Effector memory CD8-positive, alpha-beta T cell (primary cell): ENCODE measurements around the gene PPM1L.
"Not testable (repeated sequence)": the region's sequence is repeated elsewhere in the genome, so short reads cannot be mapped to it uniquely, and the experiment has no call there.

Experiments used
- ATAC-seq: fragments of 150-1000 bp; cut with Tn5 transposase; replicated peaks from 2 replicates; pipeline ENCODE4 v1.10.0; 2021; ENCODE audit warnings: mild to moderate bottlenecking, moderate library complexity
- DNase-seq, 3 experiments: peaks; one replicate each; pipeline ENCODE4 v3.0.0; 2021
- H3K27ac Mint-ChIP-seq, 2 donors: one replicate each; pipeline ENCODE4 v1.8.0; 2022; ENCODE audit warnings: mild to moderate bottlenecking in 2 of 2, mixed read lengths in 2 of 2, moderate library complexity in 2 of 2
- H3K27me3 Mint-ChIP-seq, 2 donors: one replicate each; pipeline ENCODE4 v1.8.0; 2022; ENCODE audit warnings: mixed read lengths in 2 of 2
- H3K36me3 Mint-ChIP-seq: one replicate; pipeline ENCODE4 v1.8.0; 2022; ENCODE audit warnings: mild to moderate bottlenecking, moderate library complexity, mixed read lengths; ENCODE audit not compliant: insufficient read depth
- H3K4me1 Mint-ChIP-seq, 2 donors: one replicate each; pipeline ENCODE4 v1.8.0; 2022; ENCODE audit warnings: low read depth in 2 of 2, mixed read lengths in 2 of 2
- H3K4me3 Mint-ChIP-seq, 2 donors: one replicate each; pipeline ENCODE4 v1.8.0; 2022; ENCODE audit warnings: mild to moderate bottlenecking in 2 of 2, mixed read lengths in 2 of 2, moderate library complexity in 2 of 2
- H3K9me3 Mint-ChIP-seq, 2 donors: one replicate each; pipeline ENCODE4 v1.8.0; 2022; ENCODE audit warnings: mixed read lengths in 2 of 2
- total RNA-seq, 9 experiments: gene quantifications; one replicate each; lab custom pipeline; 2026; lab: John Stamatoyannopoulos, UW

Gene PPM1L
- total RNA-seq, result 3.7 to 22.2 (median 14.4) reads per million in 9 experiments

GRCh38 chr3:160755776-160756304 lies at the start of gene PPM1L:
Gene PPM1L (plus strand): TSS chr3:160756231.
- ATAC-seq (peak; percentile 49), DNase-seq (peak; percentile 47 to 59 (median 53))
- H3K9me3 Mint-ChIP-seq, result no peaks in the 10 kb centered on the region
- no peaks in the 10 kb centered on the region for H3K27me3 Mint-ChIP-seq
- H3K4me1 Mint-ChIP-seq, result peaks cover 29 to 38% of the 10 kb centered on the region in 2 donors
- H3K4me3 Mint-ChIP-seq, result peak within 1 kb of the TSS; percentile 92 to 96
- peaks cover 22% of the 10 kb centered on the region for H3K36me3 Mint-ChIP-seq
- H3K27ac Mint-ChIP-seq, result peak within 1 kb of the TSS; percentile 93 to 95

GRCh38 chr3:160707187-160707794 lies 48.7 kb upstream of the PPM1L start:
- peak; percentile 63 for ATAC-seq
- Mint-ChIP-seq H3K36me3 (no peaks in the 10 kb centered on the region), H3K4me3 (no peak overlapping the region), H3K27me3 (peaks cover 50 to 64% of the 10 kb centered on the region in 2 donors), H3K9me3 (no peaks in the 10 kb centered on the region), H3K4me1 (no peaks in the 10 kb centered on the region), H3K27ac (no peak overlapping the region)
- peak; percentile 20 to 29 (median 23) for DNase-seq

GRCh38 chr3:160709477-160710182 lies 46.4 kb upstream of the PPM1L start:
- DNase-seq (no peak), ATAC-seq (no peak)
- Mint-ChIP-seq H3K36me3 (no peaks in the 10 kb centered on the region), H3K4me3 (no peak overlapping the region), H3K9me3 (no peaks in the 10 kb centered on the region), H3K4me1 (no peaks in the 10 kb centered on the region), H3K27me3 (peaks cover 60 to 63% of the 10 kb centered on the region in 2 donors), H3K27ac (no peak overlapping the region)

GRCh38 chr3:160713144-160713543 lies 42.9 kb upstream of the PPM1L start:
- not testable (repeated sequence) for H3K27ac Mint-ChIP-seq, H3K36me3 Mint-ChIP-seq
- H3K27me3 Mint-ChIP-seq, result peaks cover 36 to 43% of the 10 kb centered on the region in 2 donors

GRCh38 chr3:160719710-160720109 lies 36.3 kb upstream of the PPM1L start:
- Mint-ChIP-seq H3K9me3 (no peaks in the 10 kb centered on the region), H3K36me3 (no peaks in the 10 kb centered on the region), H3K27me3 (peaks cover 38 to 41% of the 10 kb centered on the region in 2 donors), H3K4me3 (no peak overlapping the region), H3K4me1 (no peaks in the 10 kb centered on the region), H3K27ac (no peak overlapping the region)
- no peak for ATAC-seq
- DNase-seq, result no peak

More at GRCh38 chr3:160713144-160713543, 42.9 kb upstream of the PPM1L start:
- ATAC-seq, H3K4me1 Mint-ChIP-seq, H3K9me3 Mint-ChIP-seq, DNase-seq, H3K4me3 Mint-ChIP-seq: not testable (repeated sequence)

GRCh38 chr3:160720123-160720746 lies 35.8 kb upstream of the PPM1L start:
- no peaks in the 10 kb centered on the region for H3K4me1 Mint-ChIP-seq
- no peak for DNase-seq
- H3K27ac Mint-ChIP-seq, result no peak overlapping the region
- H3K4me3 Mint-ChIP-seq, result no peak overlapping the region
- no peak for ATAC-seq
- H3K9me3 Mint-ChIP-seq, result no peaks in the 10 kb centered on the region
- peaks cover 36 to 38% of the 10 kb centered on the region in 2 donors for H3K27me3 Mint-ChIP-seq
- no peaks in the 10 kb centered on the region for H3K36me3 Mint-ChIP-seq

GRCh38 chr3:160722331-160722730 lies 33.7 kb upstream of the PPM1L start:
- Mint-ChIP-seq H3K4me1 (no peaks in the 10 kb centered on the region), H3K36me3 (no peaks in the 10 kb centered on the region), H3K4me3 (no peak overlapping the region)

GRCh38 chr3:160725338-160725737 lies 30.7 kb upstream of the PPM1L start:
- H3K9me3 Mint-ChIP-seq, result no peaks in the 10 kb centered on the region
- DNase-seq (no peak), ATAC-seq (no peak)
- H3K4me3 Mint-ChIP-seq, result no peak overlapping the region
- H3K27ac Mint-ChIP-seq, result no peak overlapping the region
- peaks cover 23 to 31% of the 10 kb centered on the region in 2 donors for H3K27me3 Mint-ChIP-seq
- H3K36me3 Mint-ChIP-seq, result no peaks in the 10 kb centered on the region
- no peaks in the 10 kb centered on the region for H3K4me1 Mint-ChIP-seq

More at GRCh38 chr3:160722331-160722730, 33.7 kb upstream of the PPM1L start:
- H3K27ac Mint-ChIP-seq, result no peak overlapping the region
- ATAC-seq, result no peak
- peaks cover 29 to 31% of the 10 kb centered on the region in 2 donors for H3K27me3 Mint-ChIP-seq
- no peak for DNase-seq
- no peaks in the 10 kb centered on the region for H3K9me3 Mint-ChIP-seq

GRCh38 chr3:160735826-160736225 lies 20.2 kb upstream of the PPM1L start:
- no peak overlapping the region for H3K4me3 Mint-ChIP-seq
- H3K9me3 Mint-ChIP-seq, result no peaks in the 10 kb centered on the region
- no peak overlapping the region for H3K27ac Mint-ChIP-seq
- no peaks in the 10 kb centered on the region for H3K4me1 Mint-ChIP-seq
- H3K27me3 Mint-ChIP-seq, result peaks cover 26 to 28% of the 10 kb centered on the region in 2 donors
- no peaks in the 10 kb centered on the region for H3K36me3 Mint-ChIP-seq
- DNase-seq (no peak), ATAC-seq (no peak)

- DNase-seq, result no peak
- no peak overlapping the region for H3K27ac Mint-ChIP-seq
- ATAC-seq, result no peak
- no peaks in the 10 kb centered on the region for H3K36me3 Mint-ChIP-seq
- H3K9me3 Mint-ChIP-seq, result no peaks in the 10 kb centered on the region
- no peak overlapping the region for H3K4me3 Mint-ChIP-seq
- H3K4me1 Mint-ChIP-seq, result no peaks in the 10 kb centered on the region
- peaks cover 34 to 48% of the 10 kb centered on the region in 2 donors for H3K27me3 Mint-ChIP-seq
Measured at GRCh38 chr3:160738048-160738447, 18.0 kb upstream of the PPM1L start.

- H3K4me1 Mint-ChIP-seq, result no peaks in the 10 kb centered on the region
- ATAC-seq (no peak), DNase-seq (no peak)
- H3K4me3 Mint-ChIP-seq, result no peak overlapping the region
- no peaks in the 10 kb centered on the region for H3K36me3 Mint-ChIP-seq
- H3K9me3 Mint-ChIP-seq, result no peaks in the 10 kb centered on the region
- H3K27ac Mint-ChIP-seq, result no peak overlapping the region
- peaks cover 44 to 59% of the 10 kb centered on the region in 2 donors for H3K27me3 Mint-ChIP-seq
Measured at GRCh38 chr3:160739079-160739478, 17.0 kb upstream of the PPM1L start.

GRCh38 chr3:160746976-160747375 lies 9.1 kb upstream of the PPM1L start:
- DNase-seq (no peak), ATAC-seq (no peak)
- no peaks in the 10 kb centered on the region for H3K9me3 Mint-ChIP-seq
- H3K4me1 Mint-ChIP-seq, result no peaks in the 10 kb centered on the region
- H3K27ac Mint-ChIP-seq, result no peak overlapping the region
- peaks cover 3% of the 10 kb centered on the region for H3K36me3 Mint-ChIP-seq
- H3K27me3 Mint-ChIP-seq, result peaks cover 22 to 41% of the 10 kb centered on the region in 2 donors
- no peak overlapping the region for H3K4me3 Mint-ChIP-seq

- DNase-seq (no peak), ATAC-seq (no peak)
- Mint-ChIP-seq H3K27ac (no peak overlapping the region), H3K27me3 (peaks cover 21 to 38% of the 10 kb centered on the region in 2 donors), H3K36me3 (peaks cover 3% of the 10 kb centered on the region), H3K4me1 (no peaks in the 10 kb centered on the region), H3K9me3 (no peaks in the 10 kb centered on the region), H3K4me3 (no peak overlapping the region)
Measured at GRCh38 chr3:160747422-160747821, 8.6 kb upstream of the PPM1L start.
